ENCODE data around the gene ANGEL1. TPM values are rescaled to one million over a fixed set of nuclear protein-coding genes. Genes with fewer than 3 reads are reported as not detected.

Gene ANGEL1
- total RNA-seq, 2 donors from 2014 or later: 10.7 to 15.3 TPM

GRCh38 chr14:76765461-76765931 lies 47.2 kb downstream of the ANGEL1 start:
- H3K9ac ChIP-seq (ENCODE audit: low read depth in 2 of 2, low read length in 2 of 2): no peak overlapping the region
- intact Hi-C loops (cut with DNase I): no loop called here
- peak; percentile 13 for DNase-seq

GRCh38 chr14:76763096-76764041 lies 49.3 kb downstream of the ANGEL1 start:
- no peak for DNase-seq
- Histone ChIP-seq H3K4me1 (no peaks in the 10 kb centered on the region), H3K9me3 (no peaks in the 10 kb centered on the region)

More at GRCh38 chr14:76765461-76765931, 47.2 kb downstream of the ANGEL1 start:
- no peak overlapping the region for H3K27ac ChIP-seq
- peaks cover 4% of the 10 kb centered on the region for H3K27me3 ChIP-seq
- no peak for TF ChIP-seq CTCF (IDR thresholded peaks at IDR 0.05)
- H3K9me3 ChIP-seq: no peaks in the 10 kb centered on the region
- H3K36me3 ChIP-seq: no peaks in the 10 kb centered on the region
- H3K4me3 ChIP-seq: no peak overlapping the region
- H3K4me1 ChIP-seq: no peaks in the 10 kb centered on the region

GRCh38 chr14:76762411-76763095 lies 50.1 kb downstream of the ANGEL1 start:
- intact Hi-C loops (cut with DNase I): no loop called here
- Histone ChIP-seq H3K36me3 (no peaks in the 10 kb centered on the region), H3K27ac (no peak overlapping the region), H3K9ac (ENCODE audit: low read depth in 2 of 2, low read length in 2 of 2) (peak overlapping the region in 1 of 2 donors; percentile 76), H3K4me1 (no peaks in the 10 kb centered on the region), H3K9me3 (no peaks in the 10 kb centered on the region), H3K27me3 (peaks cover 4% of the 10 kb centered on the region), H3K4me3 (peak overlapping the region; percentile 73)
- DNase-seq: peak; percentile 32
- no peak for TF ChIP-seq CTCF (IDR thresholded peaks at IDR 0.05)

More at GRCh38 chr14:76763096-76764041, 49.3 kb downstream of the ANGEL1 start:
- Histone ChIP-seq H3K36me3 (no peaks in the 10 kb centered on the region), H3K9ac (ENCODE audit: low read depth in 2 of 2, low read length in 2 of 2) (no peak overlapping the region), H3K27ac (no peak overlapping the region), H3K4me3 (no peak overlapping the region), H3K27me3 (peaks cover 4% of the 10 kb centered on the region)
- intact Hi-C loops (cut with DNase I): no loop called here
- TF ChIP-seq CTCF (IDR thresholded peaks at IDR 0.05): no peak

GRCh38 chr14:76761960-76762410 lies 50.7 kb downstream of the ANGEL1 start:
- Histone ChIP-seq H3K27me3 (peaks cover 4% of the 10 kb centered on the region), H3K4me3 (peak overlapping the region; percentile 73), H3K9ac (ENCODE audit: low read depth in 2 of 2, low read length in 2 of 2) (peak overlapping the region in 1 of 2 donors; percentile 76), H3K4me1 (no peaks in the 10 kb centered on the region), H3K27ac (peak overlapping the region; percentile 55), H3K36me3 (no peaks in the 10 kb centered on the region), H3K9me3 (no peaks in the 10 kb centered on the region)
- peak; percentile 20 for DNase-seq
- intact Hi-C loops (cut with DNase I): no loop called here
- TF ChIP-seq CTCF (IDR thresholded peaks at IDR 0.05): no peak
